HCEC 1CT (cell line): ENCODE data around the gene PSMD1.
"Not testable (repeated sequence)": the region's sequence is repeated elsewhere in the genome, so short reads cannot be mapped to it uniquely, and the experiment has no call there.

Experiments used
- DNase-seq: peaks from one replicate; pipeline ENCODE4 v3.0.0-alpha.2; 2017

The PSMD1 gene

GRCh38 chr2:231058761-231059550 lies 2.3 kb downstream of the PSMD1 start:
- DNase-seq, result no peak

- no peak for DNase-seq
Observed at GRCh38 chr2:231059756-231060155, 3.1 kb downstream of the PSMD1 start.

GRCh38 chr2:231062776-231063175 lies 6.1 kb downstream of the PSMD1 start:
- DNase-seq, result no peak

GRCh38 chr2:231063347-231063746 lies 6.7 kb downstream of the PSMD1 start:
- no peak for DNase-seq

GRCh38 chr2:231065966-231066365 lies 9.3 kb downstream of the PSMD1 start:
- no peak for DNase-seq

GRCh38 chr2:231067531-231067930 lies 10.9 kb downstream of the PSMD1 start:
- DNase-seq, result not testable (repeated sequence)

- DNase-seq, result peak; percentile 45
Observed at GRCh38 chr2:231068525-231069222, 12.0 kb downstream of the PSMD1 start.

- DNase-seq, result peak; percentile 13
Observed at GRCh38 chr2:231069379-231070054, 12.8 kb downstream of the PSMD1 start.

- no peak for DNase-seq
Observed at GRCh38 chr2:231084565-231084964, 27.9 kb downstream of the PSMD1 start.

GRCh38 chr2:231088754-231089153 lies 32.1 kb downstream of the PSMD1 start:
- DNase-seq, result no peak

GRCh38 chr2:231093933-231094332 lies 37.3 kb downstream of the PSMD1 start:
- DNase-seq, result no peak

GRCh38 chr2:231094736-231095346 lies 38.2 kb downstream of the PSMD1 start:
- DNase-seq, result no peak

- no peak for DNase-seq
Observed at GRCh38 chr2:231099918-231100317, 43.3 kb downstream of the PSMD1 start.

- DNase-seq, result not testable (repeated sequence)
Observed at GRCh38 chr2:231100321-231100720, 43.7 kb downstream of the PSMD1 start.

GRCh38 chr2:231100990-231101389 lies 44.3 kb downstream of the PSMD1 start:
- DNase-seq, result no peak

GRCh38 chr2:231102772-231103171 lies 46.1 kb downstream of the PSMD1 start:
- DNase-seq, result peak; percentile 30

GRCh38 chr2:231104115-231104713 lies 47.5 kb downstream of the PSMD1 start:
- DNase-seq, result peak; percentile 67

- peak; percentile 66 for DNase-seq
Observed at GRCh38 chr2:231110551-231110950, 53.9 kb downstream of the PSMD1 start.

- DNase-seq, result peak; percentile 62
Observed at GRCh38 chr2:231111987-231112386, 55.3 kb downstream of the PSMD1 start.

GRCh38 chr2:231113489-231113888 lies 56.8 kb downstream of the PSMD1 start:
- DNase-seq, result no peak

- no peak for DNase-seq
Observed at GRCh38 chr2:231115651-231116050, 59.0 kb downstream of the PSMD1 start.

GRCh38 chr2:231117148-231117547 lies 60.5 kb downstream of the PSMD1 start:
- no peak for DNase-seq
